ENCODE measurements around the gene STYXL1. TPM values are rescaled to one million over a fixed set of nuclear protein-coding genes. Genes with fewer than 3 reads are reported as not detected.

STYXL1 gene
- total RNA-seq, 1 donor from 2014 or later = 71.7 TPM

GRCh38 chr7:76074306-76074971, 26.6 kb upstream of the STYXL1 start:
- DNase-seq (ENCODE audit: low read depth) = no peak
- H3K4me3 ChIP-seq (ENCODE audit: low read depth, low read length) = no peak overlapping the region
- no peaks in the 10 kb centered on the region for H3K27me3 ChIP-seq (ENCODE audit: control insufficient read depth, insufficient read depth, low read length)
- no peak for TF ChIP-seq CTCF (IDR thresholded peaks at IDR 0.05; ENCODE audit: insufficient read depth, low read length, poor library complexity, severe bottlenecking)
- no peaks in the 10 kb centered on the region for H3K36me3 ChIP-seq (ENCODE audit: control insufficient read depth, insufficient read depth, low read length)

GRCh38 chr7:76073335-76073990, 25.7 kb upstream of the STYXL1 start:
- no peak for TF ChIP-seq CTCF (IDR thresholded peaks at IDR 0.05; ENCODE audit: insufficient read depth, low read length, poor library complexity, severe bottlenecking)
- no peaks in the 10 kb centered on the region for H3K36me3 ChIP-seq (ENCODE audit: control insufficient read depth, insufficient read depth, low read length)

GRCh38 chr7:76072243-76073148, 24.7 kb upstream of the STYXL1 start:
- no peak for TF ChIP-seq CTCF (IDR thresholded peaks at IDR 0.05; ENCODE audit: insufficient read depth, low read length, poor library complexity, severe bottlenecking)
- no peak for DNase-seq (ENCODE audit: low read depth)
- no peaks in the 10 kb centered on the region for H3K36me3 ChIP-seq (ENCODE audit: control insufficient read depth, insufficient read depth, low read length)
- no peak overlapping the region for H3K4me3 ChIP-seq (ENCODE audit: low read depth, low read length)
- H3K27me3 ChIP-seq (ENCODE audit: control insufficient read depth, insufficient read depth, low read length) = no peaks in the 10 kb centered on the region

More at GRCh38 chr7:76073335-76073990, 25.7 kb upstream of the STYXL1 start:
- no peaks in the 10 kb centered on the region for H3K27me3 ChIP-seq (ENCODE audit: control insufficient read depth, insufficient read depth, low read length)
- no peak for DNase-seq (ENCODE audit: low read depth)
- H3K4me3 ChIP-seq (ENCODE audit: low read depth, low read length) = no peak overlapping the region

- no peak for TF ChIP-seq CTCF (IDR thresholded peaks at IDR 0.05; ENCODE audit: insufficient read depth, low read length, poor library complexity, severe bottlenecking)
- no peak overlapping the region for H3K4me3 ChIP-seq (ENCODE audit: low read depth, low read length)
- no peak for DNase-seq (ENCODE audit: low read depth)
- no peaks in the 10 kb centered on the region for H3K27me3 ChIP-seq (ENCODE audit: control insufficient read depth, insufficient read depth, low read length)
- no peaks in the 10 kb centered on the region for H3K36me3 ChIP-seq (ENCODE audit: control insufficient read depth, insufficient read depth, low read length)
Observed at GRCh38 chr7:76071316-76072242, 23.8 kb upstream of the STYXL1 start.

- no peak overlapping the region for H3K4me3 ChIP-seq (ENCODE audit: low read depth, low read length)
- peak; percentile 86 for DNase-seq (ENCODE audit: low read depth)
- TF ChIP-seq CTCF (IDR thresholded peaks at IDR 0.05; ENCODE audit: insufficient read depth, low read length, poor library complexity, severe bottlenecking) = peak; percentile 53
- H3K36me3 ChIP-seq (ENCODE audit: control insufficient read depth, insufficient read depth, low read length) = peaks cover 1% of the 10 kb centered on the region
- no peaks in the 10 kb centered on the region for H3K27me3 ChIP-seq (ENCODE audit: control insufficient read depth, insufficient read depth, low read length)
Observed at GRCh38 chr7:76069238-76069638, 21.4 kb upstream of the STYXL1 start.

Measured in kidney epithelial cell (primary cell).